Common myeloid progenitor, CD34-positive (primary cell): ENCODE measurements around the gene VGF.

Experiments used
- CTCF ChIA-PET: fragments of 350-600 bp; sonication (Branson Sonifier 250); formaldehyde crosslinking; loops from one replicate; lab custom pipeline; 2021; ENCODE audit warnings: antibody characterized with exemption; lab: Charles Lee
- POLR2A ChIA-PET: fragments of 350-600 bp; sonication (Branson Sonifier 250); formaldehyde crosslinking; loops from one replicate; lab custom pipeline; 2021; ENCODE audit warnings: antibody characterized with exemption; lab: Charles Lee
- DNase-seq, 3 donors: peaks; one replicate each; pipeline versions ENCODE4 v3.0.0 to v3.0.0-alpha.2; 2013
- H3K27ac ChIP-seq, 2 experiments: 1 replicate in 1 of 2; 2 replicates in 1 of 2; pipeline ENCODE4 v1.7.0; 2013; ENCODE audit warnings: inconsistent platforms in 2 of 2, low read length in 2 of 2, mild to moderate bottlenecking in 2 of 2, low read depth in 1 of 2, moderate library complexity in 1 of 2; ENCODE audit not compliant: severe bottlenecking in 2 of 2, insufficient read depth in 1 of 2, poor library complexity in 1 of 2
- H3K27me3 ChIP-seq, 5 experiments: replicated peaks in 2 of 5; 1 replicate in 3 of 5; 2 replicates in 2 of 5; pipeline versions ENCODE4 v1.6.1 to v1.7.0; 2013; ENCODE audit warnings: low read length in 4 of 5, mild to moderate bottlenecking in 2 of 5, moderate library complexity in 2 of 5, inconsistent platforms in 1 of 5; ENCODE audit not compliant: insufficient read depth in 5 of 5, control insufficient read depth in 4 of 5
- H3K36me3 ChIP-seq, 4 experiments: 1 replicate in 2 of 4; 2 replicates in 2 of 4; pipeline versions ENCODE4 v1.6.1 to v1.7.0; 2013; ENCODE audit warnings: low read length in 3 of 4, control low read depth in 1 of 4, mild to moderate bottlenecking in 1 of 4; ENCODE audit not compliant: control insufficient read depth in 4 of 4, insufficient read depth in 4 of 4
- H3K4me1 ChIP-seq, 4 experiments: 1 replicate in 3 of 4; 2 replicates in 1 of 4; pipeline versions ENCODE4 v1.6.1 to v1.7.1; 2013; ENCODE audit warnings: low read length in 3 of 4, mild to moderate bottlenecking in 3 of 4, control low read depth in 1 of 4, inconsistent platforms in 1 of 4, moderate library complexity in 1 of 4; ENCODE audit not compliant: control insufficient read depth in 4 of 4, insufficient read depth in 4 of 4; ENCODE audit errors: control extremely low read depth in 1 of 4
- H3K4me3 ChIP-seq, 7 experiments: 1 replicate in 4 of 7; 2 replicates in 3 of 7; pipeline versions ENCODE4 v1.5.1 to v1.7.0; 2013; ENCODE audit warnings: mild to moderate bottlenecking in 7 of 7, low read length in 6 of 7, moderate library complexity in 6 of 7, inconsistent platforms in 2 of 7, low read depth in 2 of 7, control low read depth in 1 of 7; ENCODE audit not compliant: insufficient read depth in 4 of 7, control insufficient read depth in 1 of 7; ENCODE audit errors: extremely low read depth in 1 of 7
- H3K9me3 ChIP-seq, 5 experiments: 1 replicate in 4 of 5; 2 replicates in 1 of 5; pipeline versions ENCODE4 v1.6.1 to v1.7.1; 2013; ENCODE audit warnings: low read length in 4 of 5, mild to moderate bottlenecking in 2 of 5, inconsistent platforms in 1 of 5, low read depth in 1 of 5, moderate library complexity in 1 of 5; ENCODE audit not compliant: control insufficient read depth in 4 of 5, insufficient read depth in 2 of 5; ENCODE audit errors: control extremely low read depth in 1 of 5
- WGBS: methylation state at CpG from one replicate; pipeline ENCODE4 v1.1.5; 2013; ENCODE audit not compliant: insufficient coverage; 5-methylcytosine and 5-hydroxymethylcytosine counted together

Gene VGF

GRCh38 chr7:101156866-101157589 is 8.3 kb downstream of the VGF start:
- Histone ChIP-seq H3K27me3 (peaks cover 0 to 8% (median 3%) of the 10 kb centered on the region in 5 experiments), H3K4me1 (peaks cover 0 to 11% (median 8%) of the 10 kb centered on the region in 4 experiments), H3K4me3 (no peak overlapping the region), H3K9me3 (no peaks in the 10 kb centered on the region), H3K27ac (no peak overlapping the region), H3K36me3 (peaks cover 0 to 12% (median 2%) of the 10 kb centered on the region in 4 experiments)
- ChIA-PET CTCF (interaction anchor here (0.6 to 2.3 kb wide), 10 partner anchors 9 to 138 kb away, joined by 3 to 14 read pairs (median 4); no protein-coding TSS in a partner anchor), POLR2A (interaction anchor here (0.6 kb wide), 1 partner anchor 9 kb away, joined by 4 read pairs; no protein-coding TSS in a partner anchor)
- 96% methylated on average over 11 of the region's 14 CpGs for WGBS
- no peak for DNase-seq

GRCh38 chr7:101156277-101156676 is 9.1 kb downstream of the VGF start:
- Histone ChIP-seq H3K27ac (no peak overlapping the region), H3K36me3 (peaks cover 0 to 12% (median 2%) of the 10 kb centered on the region in 4 experiments), H3K4me1 (peaks cover 0 to 11% (median 8%) of the 10 kb centered on the region in 4 experiments), H3K9me3 (no peaks in the 10 kb centered on the region), H3K27me3 (peaks cover 0 to 9% (median 2%) of the 10 kb centered on the region in 5 experiments), H3K4me3 (no peak overlapping the region)
- WGBS, result 100% methylated on average over 6 of the region's 6 CpGs
- CTCF ChIA-PET, result interaction anchor here (0.6 to 2.3 kb wide), 10 partner anchors 9 to 126 kb away, joined by 3 to 14 read pairs (median 4); no protein-coding TSS in a partner anchor
- POLR2A ChIA-PET, result interaction anchor here (0.6 kb wide), 1 partner anchor 8 kb away, joined by 4 read pairs; no protein-coding TSS in a partner anchor
- DNase-seq, result no peak

- POLR2A ChIA-PET, result no interaction called here
- 49% methylated on average over 4 of the region's 4 CpGs for WGBS
- no peak overlapping the region for H3K27ac ChIP-seq
Measured at GRCh38 chr7:101155303-101155702, 10.1 kb downstream of the VGF start.

GRCh38 chr7:101154693-101155102 is 10.7 kb downstream of the VGF start:
- ChIA-PET CTCF (interaction anchor here (1.0 kb wide), 2 partner anchors 8 to 17 kb away, joined by 3 to 4 read pairs; no protein-coding TSS in a partner anchor), POLR2A (no interaction called here)
- no peak for DNase-seq
- Histone ChIP-seq H3K27ac (peak overlapping the region in 1 of 2 experiments; percentile 25), H3K4me3 (peak overlapping the region; percentile 41 to 80 (median 66)), H3K27me3 (peaks cover 0 to 9% (median 2%) of the 10 kb centered on the region in 5 experiments), H3K9me3 (no peaks in the 10 kb centered on the region), H3K4me1 (peaks cover 0 to 11% (median 8%) of the 10 kb centered on the region in 4 experiments), H3K36me3 (peaks cover 0 to 9% (median 2%) of the 10 kb centered on the region in 4 experiments)
- WGBS, result 0% methylated on average over 22 of the region's 34 CpGs

More at GRCh38 chr7:101155303-101155702, 10.1 kb downstream of the VGF start:
- DNase-seq, result no peak
- H3K4me1 ChIP-seq, result peaks cover 0 to 11% (median 8%) of the 10 kb centered on the region in 4 experiments
- peaks cover 0 to 9% (median 2%) of the 10 kb centered on the region in 5 experiments for H3K27me3 ChIP-seq
- CTCF ChIA-PET, result interaction anchor here (1.0 to 2.2 kb wide), 7 partner anchors 9 to 127 kb away, joined by 3 to 14 read pairs (median 4); no protein-coding TSS in a partner anchor
- H3K36me3 ChIP-seq, result peaks cover 0 to 12% (median 2%) of the 10 kb centered on the region in 4 experiments
- H3K9me3 ChIP-seq, result no peaks in the 10 kb centered on the region
- H3K4me3 ChIP-seq, result peak overlapping the region in 6 of 7 experiments; percentile 43 to 80 (median 70)

- peak within 1 kb of the TSS; percentile 41 to 80 (median 66) for H3K4me3 ChIP-seq
- ChIA-PET CTCF (interaction anchor here (1.2 to 2.7 kb wide), 3 partner anchors 10 to 60 kb away, joined by 6 to 14 read pairs (median 10); no protein-coding TSS in a partner anchor), POLR2A (no interaction called here)
- peak within 1 kb of the TSS in 1 of 2 experiments; percentile 25 for H3K27ac ChIP-seq
- peaks cover 0 to 11% (median 8%) of the 10 kb centered on the region in 4 experiments for H3K4me1 ChIP-seq
- 5% methylated on average over 29 of the region's 51 CpGs for WGBS
- peak; percentile 87 to 90 (median 89) for DNase-seq
- H3K9me3 ChIP-seq, result no peaks in the 10 kb centered on the region
- H3K27me3 ChIP-seq, result peaks cover 0 to 9% (median 2%) of the 10 kb centered on the region in 5 experiments
- H3K36me3 ChIP-seq, result peaks cover 0 to 6% (median 2%) of the 10 kb centered on the region in 4 experiments
Measured at GRCh38 chr7:101153969-101154692, 11.2 kb downstream of the VGF start, which contains the start of gene AP1S1. Gene AP1S1, plus strand, starts transcription at chr7:101154476. Its CDS starts 39 bp downstream, at chr7:101154515.

GRCh38 chr7:101151908-101152651 is 13.3 kb downstream of the VGF start:
- H3K27ac ChIP-seq, result no peak overlapping the region
- WGBS, result no CpG with 5 or more reads among the region's 2 CpGs
- POLR2A ChIA-PET, result interaction anchor here (0.6 kb wide), 1 partner anchor 33 kb away, joined by 3 read pairs; no protein-coding TSS in a partner anchor
- H3K9me3 ChIP-seq, result no peaks in the 10 kb centered on the region
- H3K36me3 ChIP-seq, result no peaks in the 10 kb centered on the region
- no peak for DNase-seq
- CTCF ChIA-PET, result interaction anchor here (0.7 to 2.7 kb wide), 3 partner anchors 8 to 14 kb away, joined by 3 to 14 read pairs (median 10); no protein-coding TSS in a partner anchor
- H3K4me1 ChIP-seq, result peaks cover 0 to 11% (median 8%) of the 10 kb centered on the region in 4 experiments
- peaks cover 2 to 12% (median 3%) of the 10 kb centered on the region in 5 experiments for H3K27me3 ChIP-seq
- no peak overlapping the region for H3K4me3 ChIP-seq
